Smooth muscle cell (in vitro differentiated cells): ENCODE results near the gene APOO. TPM values are rescaled to one million over a fixed set of nuclear protein-coding genes. Genes with fewer than 3 reads are reported as not detected.

Experiments
- DNase-seq: peaks from one replicate; lab custom pipeline; 2025; ENCODE audit not compliant: unreplicated experiment; lab: John Stamatoyannopoulos, UW
- H2AFZ ChIP-seq: fragments of 200-600 bp; sonication (generic); 2 replicates; pipeline ENCODE4 v1.6.0; 2016; ENCODE audit warnings: antibody characterized with exemption, low read depth, mild to moderate bottlenecking
- H3F3A ChIP-seq: fragments of 200-600 bp; sonication (generic); 2 replicates; pipeline ENCODE4 v1.6.0; 2017; ENCODE audit warnings: antibody characterized with exemption, low read depth
- H3K27ac ChIP-seq: fragments of 200-600 bp; sonication (generic); 2 replicates; pipeline ENCODE4 v1.5.1; 2016; ENCODE audit warnings: low read depth, mild to moderate bottlenecking
- H3K27me3 ChIP-seq: fragments of 200-600 bp; sonication (generic); 2 replicates; pipeline ENCODE4 v1.6.1; 2016; ENCODE audit warnings: low read depth, mild to moderate bottlenecking
- H3K36me3 ChIP-seq: fragments of 200-600 bp; sonication (generic); 2 replicates; pipeline ENCODE4 v1.5.1; 2016; ENCODE audit warnings: low read depth
- H3K4me1 ChIP-seq: fragments of 200-600 bp; sonication (generic); 2 replicates; pipeline ENCODE4 v1.5.1; 2016; ENCODE audit warnings: low read depth
- H3K4me2 ChIP-seq: fragments of 200-600 bp; sonication (generic); 2 replicates; pipeline ENCODE4 v1.6.0; 2016; ENCODE audit warnings: mild to moderate bottlenecking
- H3K4me3 ChIP-seq: fragments of 200-600 bp; sonication (generic); 2 replicates; pipeline ENCODE4 v1.5.1; 2016; ENCODE audit warnings: mild to moderate bottlenecking
- H3K79me2 ChIP-seq: fragments of 200-600 bp; sonication (generic); 2 replicates; pipeline ENCODE4 v1.6.0; 2016; ENCODE audit warnings: low read depth, mild to moderate bottlenecking
- H3K9ac ChIP-seq: fragments of 200-600 bp; sonication (generic); 2 replicates; pipeline ENCODE4 v1.6.0; 2016; ENCODE audit warnings: low read depth
- H3K9me3 ChIP-seq: fragments of 200-600 bp; sonication (generic); replicated peaks from 2 replicates; pipeline ENCODE4 v1.5.1; 2016; ENCODE audit warnings: low read depth
- H4K20me1 ChIP-seq: fragments of 200-600 bp; sonication (generic); 2 replicates; pipeline ENCODE4 v1.6.0; 2016; ENCODE audit warnings: low read depth
- WGBS: methylation state at CpG from one replicate; pipeline ENCODE4 v1.1.7; 2016; ENCODE audit warnings: low lambda C conversion rate; 5-methylcytosine and 5-hydroxymethylcytosine counted together
- polyA plus RNA-seq: library from polyadenylated mRNA; unstranded; fragments of >200 nt; fragmentation: Nextera tagmentation; extraction: Ambion mirVana; gene quantifications from 2 replicates; pipeline ENCODE4 v1.2.1, GENCODE V29; 2016
- total RNA-seq: library from RNA; depleted of rRNA; stranded (reverse); fragments of >200 nt; gene quantifications from 2 replicates; pipeline ENCODE4 v1.2.3, GENCODE V29; 2014
- TF ChIP-seq, protein P1 (sequence below): fragments of 200-600 bp; sonication (generic); IDR thresholded peaks from 2 replicates; pipeline ENCODE4 v1.5.1; 2017; ENCODE audit warnings: borderline replicate concordance, mild to moderate bottlenecking, antibody characterized with exemption; ENCODE audit not compliant: insufficient read depth, poor library complexity, severe bottlenecking

Gene APOO
- total and polyA plus RNA-seq, 2 experiments from 2014 or later, result 38.7 to 54.3 TPM

DNA sequence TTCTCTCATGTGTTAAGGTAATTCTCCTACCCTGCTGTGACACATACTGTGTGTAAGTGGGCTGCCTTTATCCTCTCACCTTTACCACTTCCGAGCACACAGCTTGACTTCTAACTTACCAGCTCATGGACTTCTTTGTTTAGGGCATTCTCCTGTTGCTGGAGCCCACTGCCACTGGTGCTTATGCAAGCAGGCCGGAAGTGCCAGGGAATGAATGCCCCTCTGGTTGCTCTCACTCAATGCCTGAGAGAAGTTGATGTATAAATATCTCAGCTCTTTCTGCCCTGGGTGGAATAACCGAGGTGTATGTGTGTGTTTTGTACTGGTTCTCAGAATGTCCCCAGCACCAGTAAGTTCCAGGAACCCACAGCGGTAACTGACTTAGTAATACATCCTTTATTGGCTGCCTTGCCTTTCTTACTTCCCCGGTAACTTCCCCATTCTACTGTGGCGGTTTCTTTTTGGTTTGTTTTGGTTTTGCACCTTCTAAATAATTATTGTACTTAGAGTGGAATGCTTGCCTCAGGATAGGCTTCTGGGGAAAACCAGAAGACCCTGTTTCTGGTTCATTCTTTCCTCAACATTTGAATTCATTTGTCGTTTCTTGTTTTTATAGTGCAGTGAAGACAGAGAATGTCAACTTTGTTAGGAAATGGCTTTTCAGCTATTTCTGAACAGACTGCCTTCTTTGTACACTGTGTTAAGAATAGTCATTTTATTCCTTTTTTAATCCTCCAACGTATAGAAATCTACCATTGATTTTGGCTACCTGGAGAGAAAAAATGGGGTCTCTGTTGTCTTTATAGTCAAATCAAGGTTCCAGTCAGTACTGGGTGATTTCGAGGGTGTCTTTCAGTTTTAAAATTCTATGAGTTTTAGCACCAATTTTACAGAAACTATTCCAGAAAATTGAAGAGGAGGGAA lies 45.5 kb upstream of the APOO start:
- no peak for DNase-seq
- Histone ChIP-seq H2AFZ (peak overlapping the region; percentile 93), H3K27ac (no peak overlapping the region), H3K36me3 (no peaks in the 10 kb centered on the region), H3K27me3 (no peaks in the 10 kb centered on the region), H3K4me1 (peaks cover 13% of the 10 kb centered on the region), H3K4me2 (peak overlapping the region; percentile 74), H3K4me3 (no peak overlapping the region), H4K20me1 (no peaks in the 10 kb centered on the region), H3K9ac (peak overlapping the region; percentile 7), H3K79me2 (no peaks in the 10 kb centered on the region), H3F3A (no peaks in the 10 kb centered on the region), H3K9me3 (no peaks in the 10 kb centered on the region)
- 28% methylated on average over 9 of the region's 9 CpGs for WGBS
- TF ChIP-seq, protein P1, sequence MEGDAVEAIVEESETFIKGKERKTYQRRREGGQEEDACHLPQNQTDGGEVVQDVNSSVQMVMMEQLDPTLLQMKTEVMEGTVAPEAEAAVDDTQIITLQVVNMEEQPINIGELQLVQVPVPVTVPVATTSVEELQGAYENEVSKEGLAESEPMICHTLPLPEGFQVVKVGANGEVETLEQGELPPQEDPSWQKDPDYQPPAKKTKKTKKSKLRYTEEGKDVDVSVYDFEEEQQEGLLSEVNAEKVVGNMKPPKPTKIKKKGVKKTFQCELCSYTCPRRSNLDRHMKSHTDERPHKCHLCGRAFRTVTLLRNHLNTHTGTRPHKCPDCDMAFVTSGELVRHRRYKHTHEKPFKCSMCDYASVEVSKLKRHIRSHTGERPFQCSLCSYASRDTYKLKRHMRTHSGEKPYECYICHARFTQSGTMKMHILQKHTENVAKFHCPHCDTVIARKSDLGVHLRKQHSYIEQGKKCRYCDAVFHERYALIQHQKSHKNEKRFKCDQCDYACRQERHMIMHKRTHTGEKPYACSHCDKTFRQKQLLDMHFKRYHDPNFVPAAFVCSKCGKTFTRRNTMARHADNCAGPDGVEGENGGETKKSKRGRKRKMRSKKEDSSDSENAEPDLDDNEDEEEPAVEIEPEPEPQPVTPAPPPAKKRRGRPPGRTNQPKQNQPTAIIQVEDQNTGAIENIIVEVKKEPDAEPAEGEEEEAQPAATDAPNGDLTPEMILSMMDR, result no peak

DNA sequence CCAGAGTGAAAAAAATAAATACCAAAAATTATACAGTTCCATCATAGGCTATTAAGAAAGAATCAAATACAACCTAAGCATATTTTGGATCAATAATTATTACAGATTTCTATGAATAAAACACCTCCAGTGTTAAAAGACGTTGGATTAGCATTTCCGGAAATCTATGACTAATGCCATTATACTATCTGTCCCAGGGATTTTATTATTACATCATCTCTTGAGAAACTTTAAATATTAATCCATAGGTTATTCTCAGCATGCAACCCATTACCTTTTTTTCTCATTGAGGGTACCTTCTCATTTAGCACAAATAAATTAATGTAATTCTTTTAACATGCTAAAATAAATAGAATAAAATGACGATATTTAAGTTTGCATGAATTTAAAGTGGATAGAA lies 44.7 kb upstream of the APOO start:
- Histone ChIP-seq H3K27ac (no peak overlapping the region), H4K20me1 (no peaks in the 10 kb centered on the region), H3K9me3 (no peaks in the 10 kb centered on the region), H3K36me3 (no peaks in the 10 kb centered on the region), H3K27me3 (no peaks in the 10 kb centered on the region), H3K9ac (no peak overlapping the region), H3F3A (no peaks in the 10 kb centered on the region), H3K4me2 (no peak overlapping the region), H3K79me2 (no peaks in the 10 kb centered on the region), H3K4me1 (peaks cover 13% of the 10 kb centered on the region), H2AFZ (peak overlapping the region; percentile 93), H3K4me3 (no peak overlapping the region)
- TF ChIP-seq, protein P1, result no peak
- WGBS, result 57% methylated on average over 3 of the region's 3 CpGs
- no peak for DNase-seq

DNA sequence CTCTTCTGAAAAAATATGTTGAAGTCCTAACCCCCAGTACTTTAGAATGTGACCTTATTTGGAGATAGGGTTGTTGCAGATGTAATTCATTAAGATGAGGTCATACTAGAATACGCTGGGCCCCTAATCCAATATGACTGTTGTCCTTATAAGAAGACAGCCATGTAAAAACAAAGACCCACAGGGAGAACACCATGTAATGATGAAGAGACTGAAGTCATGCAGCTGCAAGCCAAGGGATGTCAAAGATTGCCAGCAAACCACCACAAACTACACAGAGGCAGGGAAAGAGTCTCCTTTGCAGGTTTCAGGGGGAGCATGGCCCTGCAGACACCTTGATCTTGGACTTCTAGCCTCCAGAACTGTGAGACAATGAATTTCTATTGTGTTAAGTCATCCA lies 37.5 kb upstream of the APOO start:
- no peak for DNase-seq
- Histone ChIP-seq H2AFZ (no peak overlapping the region), H3K27me3 (no peaks in the 10 kb centered on the region), H3K27ac (no peak overlapping the region), H3F3A (no peaks in the 10 kb centered on the region), H3K79me2 (no peaks in the 10 kb centered on the region), H3K9ac (no peak overlapping the region), H3K4me1 (no peaks in the 10 kb centered on the region), H3K9me3 (no peaks in the 10 kb centered on the region), H3K36me3 (no peaks in the 10 kb centered on the region), H4K20me1 (no peaks in the 10 kb centered on the region), H3K4me2 (no peak overlapping the region), H3K4me3 (no peak overlapping the region)
- WGBS, result 52% methylated on average over 1 of the region's 1 CpG
- TF ChIP-seq, protein P1, result no peak
